Glomerular visceral epithelial cell (primary cell): Measurements from ENCODE around the gene GLMP.

ENCODE experiments used
- DNase-seq: peaks from one replicate; pipeline ENCODE4 v3.0.0-alpha.2; 2016; ENCODE audit errors: extremely low spot score

The GLMP gene

DNA sequence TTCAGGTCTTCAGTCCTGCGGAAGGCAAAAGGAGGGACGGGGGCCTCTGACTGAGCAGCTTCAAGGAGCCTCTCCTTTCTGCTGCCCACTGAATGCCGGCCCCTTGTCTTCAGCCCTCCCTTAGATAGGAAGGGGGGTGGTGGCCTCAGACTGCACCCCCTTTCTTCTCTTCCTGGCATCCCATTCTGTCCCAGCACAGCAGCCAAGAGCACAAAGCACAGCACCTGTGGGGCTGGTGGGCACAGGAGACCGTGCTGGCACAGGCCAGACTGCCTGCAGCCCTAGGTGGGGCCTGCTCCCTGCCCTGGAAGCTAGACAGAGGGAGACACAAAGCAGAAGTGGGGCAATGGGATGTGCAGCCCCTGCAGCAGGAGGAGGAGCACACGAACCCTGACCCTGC is 45.9 kb downstream of the GLMP start:
- no peak for DNase-seq

DNA sequence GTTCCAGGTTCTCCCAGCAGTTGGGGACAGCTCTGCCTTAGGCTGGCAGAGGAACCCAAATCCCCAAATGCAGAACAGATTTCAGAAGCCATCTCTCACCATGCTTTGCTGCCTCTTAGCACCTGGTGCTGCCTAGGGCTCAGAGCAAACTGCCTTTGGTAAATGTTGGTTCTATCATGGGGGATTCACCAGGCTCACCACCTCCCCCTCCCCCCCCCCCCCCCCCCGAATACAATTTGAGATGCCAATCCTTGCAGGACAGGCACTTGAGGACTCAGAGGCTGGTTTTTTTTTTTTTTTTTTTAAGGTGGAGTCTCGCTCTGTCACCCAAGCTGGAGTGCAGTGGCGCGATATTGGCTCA is 47.2 kb downstream of the GLMP start:
- DNase-seq, result no peak

DNA sequence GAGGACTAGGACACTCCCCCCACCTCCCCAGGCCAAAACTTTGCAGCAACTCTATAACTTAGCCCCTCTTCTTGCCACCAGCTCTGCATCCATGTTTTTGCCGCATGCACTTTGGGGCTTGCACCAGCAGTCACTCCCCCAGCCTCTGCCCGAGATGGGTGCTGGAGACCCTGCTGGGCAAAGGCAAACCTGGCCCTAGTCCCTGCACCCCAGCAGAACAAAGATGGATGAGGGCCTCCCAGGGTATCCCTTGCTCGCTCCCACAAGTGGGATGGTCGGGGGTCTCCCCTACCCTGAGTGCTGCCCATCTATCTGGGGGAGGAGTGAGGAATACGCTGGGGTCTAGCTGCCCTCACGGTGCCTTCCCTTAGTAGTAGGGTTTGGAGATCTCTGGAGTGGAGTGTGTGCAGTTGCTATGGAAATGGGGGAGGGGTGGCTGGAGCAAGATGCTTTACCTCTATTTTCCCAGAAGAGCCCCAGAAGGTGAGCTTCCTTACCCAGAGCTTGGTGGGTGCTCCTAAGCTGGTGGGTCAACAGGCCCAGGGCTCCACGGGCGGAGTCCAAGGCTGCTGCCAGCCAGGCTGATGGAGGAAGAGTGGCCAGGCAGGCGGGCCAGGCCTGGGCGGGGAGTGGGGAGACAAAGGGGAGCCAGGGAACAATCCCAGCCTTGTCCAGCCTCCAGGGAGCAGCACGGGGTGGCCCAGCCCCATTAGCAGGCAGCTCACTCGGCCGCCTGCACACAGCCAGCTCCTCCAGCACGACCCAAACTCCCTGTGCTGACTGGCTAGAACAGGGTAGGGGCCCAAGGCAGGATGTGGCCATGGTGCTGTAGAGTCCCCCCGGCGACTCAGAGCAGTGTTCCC is 47.8 kb downstream of the GLMP start, which contains the start of gene PAQR6:
Gene PAQR6, minus strand, starts transcription at position 597 of the 863 bp plus-strand sequence. CDS start 1,325 bp downstream, outside the sequence.
- DNase-seq, result no peak

DNA sequence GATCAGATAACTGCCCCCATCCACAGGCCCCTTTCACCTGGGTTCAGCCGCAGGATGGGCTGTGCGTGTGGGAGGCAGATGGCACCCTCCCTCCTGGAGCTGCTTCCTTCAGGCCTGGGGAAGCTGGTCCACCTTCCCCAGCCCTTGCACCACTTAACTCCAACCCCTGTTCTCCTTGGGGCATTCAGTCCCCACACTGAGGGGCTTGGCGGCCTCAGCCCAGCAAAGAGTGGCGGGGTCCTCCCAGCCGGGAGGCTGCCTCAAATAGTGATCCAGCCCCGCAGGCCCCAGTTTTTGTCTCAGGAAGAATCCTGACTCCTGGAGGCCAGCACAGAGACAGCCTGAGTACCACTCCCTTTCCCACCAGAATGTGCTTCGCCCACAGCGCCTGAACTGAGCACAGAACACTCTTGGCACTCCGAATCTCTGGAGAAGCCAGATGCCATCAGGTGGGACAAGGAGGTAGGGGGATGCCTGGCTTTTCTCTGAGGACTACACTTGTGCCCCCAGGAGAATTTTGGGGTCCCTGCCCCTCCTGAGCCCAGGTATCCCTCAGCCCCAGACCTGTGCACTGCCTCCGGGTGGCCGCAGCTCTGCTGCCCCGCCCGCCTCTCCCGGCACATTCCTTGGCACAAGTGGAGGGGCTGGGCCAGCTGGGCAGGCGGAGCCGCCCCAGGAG is 48.6 kb downstream of the GLMP start:
- no peak for DNase-seq

DNA sequence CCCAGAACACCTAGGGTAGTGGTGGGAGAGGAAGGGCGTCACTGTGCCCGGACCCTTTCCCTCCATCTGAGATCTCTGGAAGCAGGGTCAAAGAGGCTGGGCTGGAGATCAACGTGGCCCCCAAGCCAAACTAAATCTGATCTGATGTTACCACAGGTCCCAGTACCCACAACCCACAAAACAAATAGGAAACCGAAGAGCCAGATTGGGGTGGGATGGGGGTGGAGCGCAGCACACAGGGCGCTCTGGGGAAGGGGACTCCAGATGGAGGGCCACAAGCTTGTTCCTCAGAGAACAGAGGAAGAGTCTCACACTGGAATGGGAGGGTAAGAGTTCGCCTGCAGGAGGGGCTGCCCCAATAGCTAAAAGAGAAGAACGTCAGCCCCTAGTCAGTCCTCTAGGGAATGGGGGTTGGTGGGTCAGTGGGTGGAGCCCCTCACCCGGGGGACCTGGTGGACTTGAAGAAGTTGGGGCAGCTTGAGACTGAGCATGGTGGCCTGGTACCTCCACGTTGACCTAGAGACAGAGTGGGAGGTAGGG is 49.2 kb downstream of the GLMP start:
- DNase-seq, result no peak

DNA sequence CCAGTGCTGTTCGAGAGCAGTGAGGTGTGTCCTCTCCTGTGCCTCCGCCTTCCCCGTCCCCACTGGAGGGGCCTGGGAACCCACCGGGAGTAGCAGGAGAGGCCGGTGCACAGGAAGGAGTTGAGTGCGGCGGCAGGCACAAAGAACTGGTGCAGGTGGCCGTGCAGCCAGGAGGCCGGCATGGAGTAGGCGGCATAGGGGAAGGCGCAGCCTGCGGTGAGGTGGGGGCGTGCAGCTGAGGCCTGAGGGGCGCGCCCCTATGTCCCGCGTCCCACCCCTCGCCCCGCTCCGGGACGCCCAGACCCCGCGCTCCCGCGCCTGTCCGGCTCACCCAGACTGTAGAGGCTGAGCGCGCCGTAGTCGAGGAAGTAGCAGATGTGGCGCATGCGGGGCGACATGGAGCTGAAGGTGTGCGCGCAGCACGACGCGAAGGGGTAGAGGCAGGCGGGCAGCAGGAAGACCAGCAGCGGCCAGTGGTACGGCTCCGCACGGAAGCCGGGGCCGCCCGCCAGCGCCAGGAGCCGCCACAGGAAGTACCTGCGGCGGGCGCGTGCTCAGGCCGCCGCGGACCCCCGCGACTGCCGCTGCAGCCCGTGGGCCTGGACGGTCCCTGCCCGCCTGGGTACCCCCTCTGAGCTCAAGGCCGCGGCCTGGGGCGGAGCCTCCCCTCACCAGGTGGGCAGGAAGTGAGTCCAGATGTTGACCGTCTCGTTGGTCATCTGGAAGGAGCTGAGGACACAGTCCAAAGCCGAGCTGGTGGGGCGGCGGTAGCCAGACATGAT is 49.8 kb downstream of the GLMP start:
- DNase-seq, result no peak

DNA sequence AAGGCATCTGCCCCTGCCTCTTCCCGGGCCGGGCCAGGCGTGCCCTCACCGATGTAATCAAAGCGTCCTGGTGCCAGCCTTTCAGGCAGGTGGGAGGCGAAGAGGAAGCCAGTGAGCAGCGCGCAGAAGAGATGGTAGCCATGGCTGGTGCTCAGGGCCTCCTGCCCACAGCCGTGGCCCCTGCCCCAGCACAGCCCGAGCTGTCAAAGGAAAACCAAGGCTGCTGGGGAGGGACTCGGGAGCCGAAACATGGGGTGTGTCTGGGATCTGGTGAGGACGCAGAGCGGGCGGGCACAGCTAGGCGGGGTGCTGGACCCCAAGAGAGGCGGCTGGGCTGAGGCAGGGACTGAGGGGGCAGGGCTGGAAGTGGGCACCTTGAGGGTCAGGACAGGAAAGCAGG is 50.8 kb downstream of the GLMP start:
- DNase-seq, result no peak

DNA sequence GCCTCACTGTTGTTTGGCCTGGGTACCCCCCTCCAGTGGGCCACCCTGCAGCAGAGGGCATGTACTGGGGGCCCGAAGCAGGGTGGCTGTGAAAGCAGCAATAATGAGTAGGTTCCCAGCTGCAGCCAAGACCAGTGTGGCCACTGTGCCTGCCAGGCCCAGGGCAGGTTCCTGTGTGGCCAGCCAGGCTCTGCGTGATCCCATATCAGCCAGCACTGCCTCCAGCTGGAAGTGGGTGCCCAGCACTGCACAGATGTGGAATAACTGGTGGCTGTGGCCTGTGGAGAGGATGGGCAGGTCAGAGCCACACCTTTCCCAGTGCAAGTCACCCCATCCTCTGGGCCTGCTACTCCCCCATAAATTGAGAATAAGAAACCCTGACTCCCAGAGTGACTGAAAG is 51.4 kb downstream of the GLMP start:
- no peak for DNase-seq

DNA sequence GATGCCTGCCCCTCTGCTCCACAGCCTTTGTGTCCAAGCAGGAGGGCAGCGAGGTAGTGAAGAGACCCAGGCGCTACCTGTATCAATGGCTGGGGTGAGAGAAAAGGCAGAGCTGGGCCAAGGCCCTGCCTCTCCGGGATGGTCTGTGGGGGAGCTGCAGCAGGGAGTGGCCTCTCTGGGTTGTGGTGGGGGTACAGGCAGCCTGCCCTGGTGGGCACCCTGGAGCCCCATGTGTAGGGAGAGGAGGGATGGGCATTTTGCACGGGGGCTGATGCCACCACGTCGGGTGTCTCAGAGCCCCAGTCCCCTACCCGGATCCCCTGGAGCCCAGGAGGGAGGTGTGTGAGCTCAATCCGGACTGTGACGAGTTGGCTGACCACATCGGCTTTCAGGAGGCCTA is 52.7 kb downstream of the GLMP start:
- no peak for DNase-seq
